GM12878 (cell line): ENCODE measurements around the gene CHRNA9. TPM values are rescaled to one million over a fixed set of nuclear protein-coding genes. Genes with fewer than 3 reads are reported as not detected.
A peak's percentile ranks its signal among the peaks of the same experiment; 100 is the strongest.

Experiments used
- E2F4 ChIP-seq: IDR thresholded peaks from 2 replicates; pipeline ENCODE4 v1.6.1; 2012; ENCODE audit warnings: low read depth, low read length, improper control_type of control experiment
- E4F1 ChIP-seq: fragments of 450-650 bp; IDR thresholded peaks from 2 replicates; pipeline ENCODE4 v1.6.1; 2018; ENCODE audit warnings: borderline replicate concordance, mild to moderate bottlenecking; ENCODE audit not compliant: partially characterized antibody
- EED ChIP-seq: sonication (generic); IDR thresholded peaks from 2 replicates; pipeline ENCODE4 v1.6.1; 2016; ENCODE audit warnings: antibody characterized with exemption, low read depth
- ETV6 ChIP-seq, 2 experiments: fragments of 450-650 bp in 1 of 2; IDR thresholded peaks in 1 of 2; conservative IDR thresholded peaks in 1 of 2; 2 replicates each; pipeline ENCODE4 v1.6.1; 2014; ENCODE audit warnings: antibody characterized with exemption in 1 of 2, borderline replicate concordance in 1 of 2, low read depth in 1 of 2, mild to moderate bottlenecking in 1 of 2, moderate library complexity in 1 of 2
- FOS ChIP-seq: IDR thresholded peaks from 3 replicates; pipeline ENCODE4 v1.6.1; 2011; ENCODE audit warnings: borderline replicate concordance; ENCODE audit not compliant: insufficient read length; ENCODE audit errors: extremely low read depth
- GABPA ChIP-seq: IDR thresholded peaks from 2 replicates; pipeline ENCODE4 v1.6.1; 2014; ENCODE audit warnings: antibody characterized with exemption, low read depth, mild to moderate bottlenecking, inconsistent platforms
- HDAC2 ChIP-seq: fragments of 200-600 bp; sonication (generic); IDR thresholded peaks from 2 replicates; pipeline ENCODE4 v1.6.1; 2017
- IKZF1 ChIP-seq: fragments of 450-650 bp; conservative IDR thresholded peaks from 2 replicates; pipeline ENCODE4 v1.6.1; 2017; ENCODE audit warnings: antibody characterized with exemption, mild to moderate bottlenecking
- NFIC ChIP-seq: IDR thresholded peaks from 2 replicates; pipeline ENCODE4 v1.6.1; 2012; ENCODE audit warnings: low read depth, mild to moderate bottlenecking, inconsistent platforms, low read length, moderate library complexity
- PML ChIP-seq: IDR thresholded peaks from 2 replicates; pipeline ENCODE4 v1.6.1; 2012; ENCODE audit warnings: low read length, inconsistent platforms
- STAT3 ChIP-seq: IDR thresholded peaks from 2 replicates; pipeline ENCODE4 v1.6.1; 2011; ENCODE audit warnings: low read depth, low read length, improper control_type of control experiment
- SUPT20H ChIP-seq: IDR thresholded peaks from 2 replicates; pipeline ENCODE4 v1.6.1; 2011; ENCODE audit warnings: low read depth, mild to moderate bottlenecking, low read length, moderate library complexity, borderline replicate concordance; ENCODE audit not compliant: control insufficient read depth
- TAF1 ChIP-seq: IDR thresholded peaks from 2 replicates; pipeline ENCODE4 v1.6.1; 2011; ENCODE audit warnings: mild to moderate bottlenecking, low read depth, low read length, borderline replicate concordance
- WRNIP1 ChIP-seq: IDR thresholded peaks from 2 replicates; pipeline ENCODE4 v1.6.1; 2011; ENCODE audit warnings: low read depth, low read length, improper control_type of control experiment, borderline replicate concordance
- ZBTB11 ChIP-seq: fragments of 450-650 bp; formaldehyde crosslinking; IDR thresholded peaks from 2 replicates; pipeline ENCODE4 v1.5.0; 2022; ENCODE audit warnings: mild to moderate bottlenecking, missing genetic modification characterization
- ZNF622 ChIP-seq: fragments of 450-650 bp; IDR thresholded peaks from 2 replicates; pipeline ENCODE4 v1.6.1; 2017; ENCODE audit warnings: mild to moderate bottlenecking, inconsistent platforms
- polyA plus RNA-seq, 11 experiments: library from polyadenylated mRNA; depleted of rRNA in 4 of 11; unstranded in 6 of 11; stranded (reverse) in 5 of 11; fragments of >200 nt; fragmentation: Nextera tagmentation in 4 of 11; fragmentation: Illumina TruSeq in 1 of 11; extraction: Ambion mirVana in 4 of 11; extraction: Trizol in 1 of 11; gene quantifications; 1 replicate in 1 of 11; 2 replicates in 10 of 11; pipeline versions ENCODE4 v1.2.1 to v1.2.3, GENCODE V29; 2011 to 2016; ENCODE audit warnings: inconsistent platforms in 2 of 11, missing spikeins in 2 of 11, low read depth in 1 of 11
- total RNA-seq, 4 experiments: library from RNA; depleted of rRNA in 3 of 4; stranded (reverse); fragments of >200 nt in 3 of 4; fragmentation: Illumina TruSeq in 1 of 4; extraction: Trizol in 1 of 4; gene quantifications; 2 replicates each; pipeline versions ENCODE4 v1.2.1 to v1.2.3, GENCODE V29; 2013 to 2021
- TF ChIP-seq, protein P1 (sequence below): IDR thresholded peaks from 2 replicates; pipeline ENCODE4 v1.6.1; 2011; ENCODE audit warnings: borderline replicate concordance, low read depth, mild to moderate bottlenecking, moderate library complexity, low read length; ENCODE audit not compliant: insufficient read depth, poor library complexity, severe bottlenecking
- TF ChIP-seq, protein P2 (sequence below): fragments of 450-650 bp; IDR thresholded peaks from 2 replicates; pipeline ENCODE4 v1.6.1; 2017; ENCODE audit warnings: mild to moderate bottlenecking, low read depth, inconsistent platforms; ENCODE audit not compliant: poor library complexity, severe bottlenecking
- TF ChIP-seq, protein P3 (sequence below): IDR thresholded peaks from 2 replicates; pipeline ENCODE4 v1.6.1; 2012; ENCODE audit warnings: low read depth, low read length, improper control_type of control experiment

The CHRNA9 gene
- total and polyA plus RNA-seq, 10 of the 15 experiments (the other 5 are each of a cell fraction or from before 2014, with no cell fraction given) = 0.05 to 0.09 (median 0.08) TPM; not detected in 7

GRCh38 chr4:40301603-40302002 is 33.5 kb upstream of the CHRNA9 start (continued):
- TF ChIP-seq FOS (no peak), ZNF622 (no peak), HDAC2 (no peak), E2F4 (no peak; the same call in 1 of the 2 replicates), WRNIP1 (0 out of 2 replicates have a peak, but pooled peaks have one; percentile 50), EED (peak; percentile 66), TAF1 (0 out of 2 replicates have a peak, but pooled peaks have one; percentile 12), ZBTB11 (CRISPR knock-in tag) (no peak), ETV6 (conservative IDR thresholded peaks at IDR 0.05 in 1 of 2, IDR thresholded peaks at IDR 0.05 in 1 of 2; ENCODE audit: borderline replicate concordance in 1 of 2, low read depth in 1 of 2) (peak in 1 of 2 experiments; percentile 78; a peak in 2 of 4 replicates), SUPT20H (no peak), GABPA (no peak), IKZF1 (peak; percentile 65), NFIC (no peak), E4F1 (no peak), STAT3 (no peak), PML (no peak)
- TF ChIP-seq, protein P1, sequence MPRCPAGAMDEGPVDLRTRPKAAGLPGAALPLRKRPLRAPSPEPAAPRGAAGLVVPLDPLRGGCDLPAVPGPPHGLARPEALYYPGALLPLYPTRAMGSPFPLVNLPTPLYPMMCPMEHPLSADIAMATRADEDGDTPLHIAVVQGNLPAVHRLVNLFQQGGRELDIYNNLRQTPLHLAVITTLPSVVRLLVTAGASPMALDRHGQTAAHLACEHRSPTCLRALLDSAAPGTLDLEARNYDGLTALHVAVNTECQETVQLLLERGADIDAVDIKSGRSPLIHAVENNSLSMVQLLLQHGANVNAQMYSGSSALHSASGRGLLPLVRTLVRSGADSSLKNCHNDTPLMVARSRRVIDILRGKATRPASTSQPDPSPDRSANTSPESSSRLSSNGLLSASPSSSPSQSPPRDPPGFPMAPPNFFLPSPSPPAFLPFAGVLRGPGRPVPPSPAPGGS = no peak
- TF ChIP-seq, protein P2, sequence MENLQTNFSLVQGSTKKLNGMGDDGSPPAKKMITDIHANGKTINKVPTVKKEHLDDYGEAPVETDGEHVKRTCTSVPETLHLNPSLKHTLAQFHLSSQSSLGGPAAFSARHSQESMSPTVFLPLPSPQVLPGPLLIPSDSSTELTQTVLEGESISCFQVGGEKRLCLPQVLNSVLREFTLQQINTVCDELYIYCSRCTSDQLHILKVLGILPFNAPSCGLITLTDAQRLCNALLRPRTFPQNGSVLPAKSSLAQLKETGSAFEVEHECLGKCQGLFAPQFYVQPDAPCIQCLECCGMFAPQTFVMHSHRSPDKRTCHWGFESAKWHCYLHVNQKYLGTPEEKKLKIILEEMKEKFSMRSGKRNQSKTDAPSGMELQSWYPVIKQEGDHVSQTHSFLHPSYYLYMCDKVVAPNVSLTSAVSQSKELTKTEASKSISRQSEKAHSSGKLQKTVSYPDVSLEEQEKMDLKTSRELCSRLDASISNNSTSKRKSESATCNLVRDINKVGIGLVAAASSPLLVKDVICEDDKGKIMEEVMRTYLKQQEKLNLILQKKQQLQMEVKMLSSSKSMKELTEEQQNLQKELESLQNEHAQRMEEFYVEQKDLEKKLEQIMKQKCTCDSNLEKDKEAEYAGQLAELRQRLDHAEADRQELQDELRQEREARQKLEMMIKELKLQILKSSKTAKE = peak; percentile 70
- TF ChIP-seq, protein P3, sequence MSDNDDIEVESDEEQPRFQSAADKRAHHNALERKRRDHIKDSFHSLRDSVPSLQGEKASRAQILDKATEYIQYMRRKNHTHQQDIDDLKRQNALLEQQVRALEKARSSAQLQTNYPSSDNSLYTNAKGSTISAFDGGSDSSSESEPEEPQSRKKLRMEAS = no peak
